SK-N-SH treated with all-trans-retinoic acid at 6 μM for 48 hours (cell line): Measurements from ENCODE around the gene TRIM8.

Experiments
- ATAC-seq: fragments of 200-7000 bp; cut with Tn5 transposase; 3 replicates; pipeline ENCODE4 v1.9.1; 2020; ENCODE audit warnings: mild to moderate bottlenecking, moderate library complexity
- BACH2 ChIP-seq: fragments of 250-450 bp; sonication (Bioruptor Pico); IDR thresholded peaks from 2 replicates; pipeline ENCODE4 v1.9.0; 2021; ENCODE audit warnings: mild to moderate bottlenecking, borderline replicate concordance
- CSDC2 ChIP-seq: fragments of 250-450 bp; sonication (Bioruptor Pico); IDR thresholded peaks from 2 replicates; pipeline ENCODE4 v1.5.0; 2020; ENCODE audit warnings: mild to moderate bottlenecking, moderate library complexity
- CSRNP3 ChIP-seq: fragments of 250-450 bp; sonication (Bioruptor Pico); IDR thresholded peaks from 2 replicates; pipeline ENCODE4 v1.5.1; 2021; ENCODE audit warnings: mild to moderate bottlenecking, moderate library complexity
- ESRRG ChIP-seq: fragments of 250-450 bp; sonication (Bioruptor Pico); IDR thresholded peaks from 2 replicates; pipeline ENCODE4 v1.6.1; 2021; ENCODE audit warnings: mild to moderate bottlenecking
- ISL1 ChIP-seq: fragments of 250-450 bp; sonication (Bioruptor Pico); IDR thresholded peaks from 2 replicates; pipeline ENCODE4 v2.1.2; 2022; ENCODE audit warnings: mild to moderate bottlenecking, moderate library complexity
- OSR1 ChIP-seq: fragments of 250-450 bp; sonication (Bioruptor Pico); IDR thresholded peaks from 2 replicates; pipeline ENCODE4 v1.8.0; 2022; ENCODE audit warnings: moderate library complexity, mild to moderate bottlenecking, inconsistent platforms
- PPARA ChIP-seq: fragments of 250-450 bp; sonication (Bioruptor Pico); IDR thresholded peaks from 2 replicates; pipeline ENCODE4 v1.5.0; 2020; ENCODE audit warnings: mild to moderate bottlenecking, borderline replicate concordance
- RARB ChIP-seq: fragments of 250-450 bp; sonication (Bioruptor Pico); IDR thresholded peaks from 2 replicates; pipeline ENCODE4 v1.8.0; 2021; ENCODE audit warnings: mild to moderate bottlenecking, moderate library complexity
- SNAI2 ChIP-seq: fragments of 250-450 bp; sonication (Bioruptor Pico); IDR thresholded peaks from 2 replicates; pipeline ENCODE4 v1.5.0; 2020; ENCODE audit warnings: mild to moderate bottlenecking, moderate library complexity
- TCF4 ChIP-seq: fragments of 250-450 bp; sonication (Bioruptor Pico); IDR thresholded peaks from 2 replicates; pipeline ENCODE4 v1.8.0; 2021; ENCODE audit warnings: mild to moderate bottlenecking, moderate library complexity, borderline replicate concordance
- ZFP30 ChIP-seq: fragments of 450-650 bp; formaldehyde crosslinking; IDR thresholded peaks from 2 replicates; pipeline ENCODE4 v1.5.0; 2022; ENCODE audit warnings: mild to moderate bottlenecking, moderate library complexity
- ZNF8 ChIP-seq: fragments of 450-650 bp; formaldehyde crosslinking; IDR thresholded peaks from 2 replicates; pipeline ENCODE4 v1.5.0; 2020; ENCODE audit warnings: mild to moderate bottlenecking, moderate library complexity
- TF ChIP-seq, protein P1 (sequence below): fragments of 250-450 bp; sonication (Bioruptor Pico); IDR thresholded peaks from 2 replicates; pipeline ENCODE4 v1.8.0; 2021; ENCODE audit warnings: low read depth, mild to moderate bottlenecking, moderate library complexity, borderline replicate concordance
- TF ChIP-seq, protein P2 (sequence below): fragments of 250-450 bp; sonication (Bioruptor Pico); IDR thresholded peaks from 2 replicates; pipeline ENCODE4 v1.5.1; 2020; ENCODE audit warnings: low read depth, mild to moderate bottlenecking, moderate library complexity
- TF ChIP-seq, protein P3 (sequence below): fragments of 250-450 bp; sonication (Bioruptor Pico); IDR thresholded peaks from 2 replicates; pipeline ENCODE4 v1.5.0; 2020; ENCODE audit warnings: mild to moderate bottlenecking, moderate library complexity

TRIM8 gene

GRCh38 chr10:102627291-102627735 is 17.0 kb upstream of the TRIM8 start:
- TF ChIP-seq CSRNP3 (CRISPR knock-in tag): no peak
- TF ChIP-seq RARB (CRISPR knock-in tag): no peak
- TF ChIP-seq TCF4 (CRISPR knock-in tag): no peak
- no peak for TF ChIP-seq ISL1 (CRISPR knock-in tag)
- no peak for TF ChIP-seq OSR1 (CRISPR knock-in tag)
- no peak for TF ChIP-seq CSDC2
- TF ChIP-seq, protein P1, sequence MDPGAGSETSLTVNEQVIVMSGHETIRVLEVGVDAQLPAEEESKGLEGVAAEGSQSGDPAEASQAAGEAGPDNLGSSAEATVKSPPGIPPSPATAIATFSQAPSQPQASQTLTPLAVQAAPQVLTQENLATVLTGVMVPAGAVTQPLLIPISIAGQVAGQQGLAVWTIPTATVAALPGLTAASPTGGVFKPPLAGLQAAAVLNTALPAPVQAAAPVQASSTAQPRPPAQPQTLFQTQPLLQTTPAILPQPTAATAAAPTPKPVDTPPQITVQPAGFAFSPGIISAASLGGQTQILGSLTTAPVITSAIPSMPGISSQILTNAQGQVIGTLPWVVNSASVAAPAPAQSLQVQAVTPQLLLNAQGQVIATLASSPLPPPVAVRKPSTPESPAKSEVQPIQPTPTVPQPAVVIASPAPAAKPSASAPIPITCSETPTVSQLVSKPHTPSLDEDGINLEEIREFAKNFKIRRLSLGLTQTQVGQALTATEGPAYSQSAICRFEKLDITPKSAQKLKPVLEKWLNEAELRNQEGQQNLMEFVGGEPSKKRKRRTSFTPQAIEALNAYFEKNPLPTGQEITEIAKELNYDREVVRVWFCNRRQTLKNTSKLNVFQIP (CRISPR knock-in tag): no peak
- no peak for ATAC-seq

GRCh38 chr10:102627736-102628293 is 16.5 kb upstream of the TRIM8 start:
- ATAC-seq: peak; percentile 28
- no peak for TF ChIP-seq BACH2 (CRISPR knock-in tag)
- no peak for TF ChIP-seq OSR1 (CRISPR knock-in tag)
- TF ChIP-seq, protein P2, sequence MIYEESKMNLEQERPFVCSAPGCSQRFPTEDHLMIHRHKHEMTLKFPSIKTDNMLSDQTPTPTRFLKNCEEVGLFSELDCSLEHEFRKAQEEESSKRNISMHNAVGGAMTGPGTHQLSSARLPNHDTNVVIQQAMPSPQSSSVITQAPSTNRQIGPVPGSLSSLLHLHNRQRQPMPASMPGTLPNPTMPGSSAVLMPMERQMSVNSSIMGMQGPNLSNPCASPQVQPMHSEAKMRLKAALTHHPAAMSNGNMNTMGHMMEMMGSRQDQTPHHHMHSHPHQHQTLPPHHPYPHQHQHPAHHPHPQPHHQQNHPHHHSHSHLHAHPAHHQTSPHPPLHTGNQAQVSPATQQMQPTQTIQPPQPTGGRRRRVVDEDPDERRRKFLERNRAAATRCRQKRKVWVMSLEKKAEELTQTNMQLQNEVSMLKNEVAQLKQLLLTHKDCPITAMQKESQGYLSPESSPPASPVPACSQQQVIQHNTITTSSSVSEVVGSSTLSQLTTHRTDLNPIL (CRISPR knock-in tag): no peak
- no peak for TF ChIP-seq PPARA
- TF ChIP-seq TCF4 (CRISPR knock-in tag): no peak
- no peak for TF ChIP-seq ESRRG (CRISPR knock-in tag)
- no peak for TF ChIP-seq ZFP30 (CRISPR knock-in tag)
- TF ChIP-seq SNAI2 (CRISPR knock-in tag): no peak
- TF ChIP-seq CSDC2: peak; percentile 22; the same call in 1 of the 2 replicates
- TF ChIP-seq ISL1 (CRISPR knock-in tag): 0 out of 2 replicates have a peak, but pooled peaks have one; percentile 7

DNA sequence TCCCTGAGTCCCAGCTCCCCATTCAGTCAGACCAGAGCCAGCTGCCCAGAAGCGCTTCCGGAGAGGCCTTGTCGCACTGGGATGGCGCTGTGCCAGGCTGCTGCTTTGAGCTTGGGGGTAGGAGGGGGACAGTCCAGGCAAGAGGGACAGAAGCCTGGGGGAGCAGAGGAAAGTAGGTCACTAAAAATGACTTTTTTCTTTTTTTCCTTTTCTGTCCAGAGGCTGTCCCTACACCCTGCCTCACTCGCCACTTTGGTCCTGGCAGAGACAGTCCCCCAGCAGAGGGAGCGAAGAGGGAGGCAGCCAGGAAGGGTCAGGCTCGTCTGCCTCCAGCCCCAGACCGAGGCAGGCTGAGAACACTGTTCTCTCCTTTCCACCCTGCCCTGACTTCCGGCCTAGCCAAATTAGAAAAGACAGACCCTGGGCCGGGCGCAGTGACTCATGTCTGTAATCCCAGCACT is 15.8 kb upstream of the TRIM8 start:
- ATAC-seq: peak; percentile 50
- TF ChIP-seq, protein P3, sequence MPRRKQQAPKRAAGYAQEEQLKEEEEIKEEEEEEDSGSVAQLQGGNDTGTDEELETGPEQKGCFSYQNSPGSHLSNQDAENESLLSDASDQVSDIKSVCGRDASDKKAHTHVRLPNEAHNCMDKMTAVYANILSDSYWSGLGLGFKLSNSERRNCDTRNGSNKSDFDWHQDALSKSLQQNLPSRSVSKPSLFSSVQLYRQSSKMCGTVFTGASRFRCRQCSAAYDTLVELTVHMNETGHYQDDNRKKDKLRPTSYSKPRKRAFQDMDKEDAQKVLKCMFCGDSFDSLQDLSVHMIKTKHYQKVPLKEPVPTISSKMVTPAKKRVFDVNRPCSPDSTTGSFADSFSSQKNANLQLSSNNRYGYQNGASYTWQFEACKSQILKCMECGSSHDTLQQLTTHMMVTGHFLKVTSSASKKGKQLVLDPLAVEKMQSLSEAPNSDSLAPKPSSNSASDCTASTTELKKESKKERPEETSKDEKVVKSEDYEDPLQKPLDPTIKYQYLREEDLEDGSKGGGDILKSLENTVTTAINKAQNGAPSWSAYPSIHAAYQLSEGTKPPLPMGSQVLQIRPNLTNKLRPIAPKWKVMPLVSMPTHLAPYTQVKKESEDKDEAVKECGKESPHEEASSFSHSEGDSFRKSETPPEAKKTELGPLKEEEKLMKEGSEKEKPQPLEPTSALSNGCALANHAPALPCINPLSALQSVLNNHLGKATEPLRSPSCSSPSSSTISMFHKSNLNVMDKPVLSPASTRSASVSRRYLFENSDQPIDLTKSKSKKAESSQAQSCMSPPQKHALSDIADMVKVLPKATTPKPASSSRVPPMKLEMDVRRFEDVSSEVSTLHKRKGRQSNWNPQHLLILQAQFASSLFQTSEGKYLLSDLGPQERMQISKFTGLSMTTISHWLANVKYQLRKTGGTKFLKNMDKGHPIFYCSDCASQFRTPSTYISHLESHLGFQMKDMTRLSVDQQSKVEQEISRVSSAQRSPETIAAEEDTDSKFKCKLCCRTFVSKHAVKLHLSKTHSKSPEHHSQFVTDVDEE (CRISPR knock-in tag): no peak
- TF ChIP-seq ZNF8 (CRISPR knock-in tag): 0 out of 2 replicates have a peak, but pooled peaks have one; percentile 2

DNA sequence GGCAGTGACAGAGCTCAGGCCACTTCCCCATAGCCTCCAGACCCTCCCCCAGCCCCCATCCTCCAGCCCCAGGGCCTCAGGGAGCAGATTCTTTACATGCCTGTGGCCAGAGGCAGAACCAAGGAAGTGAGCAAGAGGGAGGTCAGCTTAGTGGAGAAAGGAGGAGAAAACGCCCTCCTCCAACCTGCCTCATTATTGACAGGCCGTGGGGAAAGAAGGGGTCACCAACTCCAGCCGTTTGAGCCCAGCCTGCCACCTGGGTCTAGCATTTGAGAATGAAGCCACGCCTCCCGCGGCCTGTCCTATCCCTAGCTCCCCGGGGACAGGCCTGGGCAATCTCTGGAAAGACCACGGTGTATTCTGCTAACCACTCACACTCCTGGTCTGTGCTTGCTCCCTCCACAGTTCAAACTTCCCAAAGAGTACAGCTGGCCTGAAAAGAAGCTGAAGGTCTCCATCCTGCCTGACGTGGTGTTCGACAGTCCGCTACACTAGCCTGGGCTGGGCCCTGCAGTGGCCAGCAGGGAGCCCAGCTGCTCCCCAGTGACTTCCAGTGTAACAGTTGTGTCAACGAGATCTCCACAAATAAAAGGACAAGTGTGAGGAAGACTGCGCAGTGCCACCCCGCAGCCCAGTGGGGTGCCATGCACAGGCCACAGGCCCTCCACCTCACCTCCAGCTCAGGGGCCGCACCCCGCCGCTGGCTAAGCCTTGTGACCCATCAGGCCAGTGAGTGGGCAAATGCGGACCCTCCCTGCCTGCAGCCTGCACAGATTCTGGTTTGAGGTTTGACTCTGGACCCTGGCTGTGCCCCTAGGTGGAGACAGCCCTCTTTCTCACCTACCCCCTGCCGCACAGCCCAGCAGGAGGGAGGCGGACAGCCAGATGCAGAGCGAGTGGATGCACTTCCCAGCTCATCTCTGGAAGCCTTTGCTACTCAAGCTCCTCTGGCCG is 14.3 kb upstream of the TRIM8 start:
- TF ChIP-seq OSR1 (CRISPR knock-in tag) (no peak), ISL1 (CRISPR knock-in tag) (no peak), ZNF8 (CRISPR knock-in tag) (no peak), ESRRG (CRISPR knock-in tag) (no peak)
- TF ChIP-seq, protein P3 (CRISPR knock-in tag): no peak
- TF ChIP-seq, protein P2 (CRISPR knock-in tag): no peak
- peak; percentile 75 for ATAC-seq
